Stimulated activated CD4-positive, alpha-beta T cell treated with anti-CD3 and anti-CD28 coated beads, Interleukin-2, amount 100 ng/mL, for 24 hours (primary cell): Measurements from ENCODE around the gene MN1.

Experiments
- DNase-seq, 2 donors: peaks; one replicate each; pipeline ENCODE4 v3.0.0-alpha.2; 2020

The MN1 gene

GRCh38 chr22:27801616-27802345, at the start of gene MN1:
TSS of gene MN1 (minus strand) at chr22:27801756. CDS start at chr22:27800543, 1,213 bp downstream.
- DNase-seq = peak; percentile 57 to 63

DNA sequence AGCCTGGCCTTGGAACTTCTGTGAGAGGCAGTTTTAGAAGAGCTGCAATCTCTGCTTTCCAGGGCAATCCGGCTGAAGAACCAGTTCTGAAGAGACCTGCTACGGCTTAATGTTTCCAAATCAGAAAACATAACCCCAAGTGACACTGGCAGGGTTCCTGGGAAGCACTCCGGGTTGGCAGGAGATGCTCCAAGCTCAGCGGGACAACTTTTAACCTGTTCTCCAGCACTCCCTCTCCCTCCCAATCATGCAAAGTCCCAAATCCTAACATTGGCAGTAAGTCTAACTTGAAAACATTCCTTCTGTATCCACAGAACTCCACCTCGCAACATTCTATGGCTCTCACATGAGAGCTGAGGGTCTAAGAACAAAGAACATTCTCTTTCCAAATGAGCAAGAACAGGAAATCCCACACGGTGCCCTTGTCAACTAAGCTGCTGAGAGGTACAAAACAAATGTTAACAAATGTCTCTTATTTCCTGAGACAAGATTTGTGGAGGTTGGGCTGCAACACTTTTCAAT, 48.5 kb upstream of the MN1 start:
- DNase-seq = no peak

GRCh38 chr22:27848005-27848404, 46.4 kb upstream of the MN1 start:
- no peak for DNase-seq

DNA sequence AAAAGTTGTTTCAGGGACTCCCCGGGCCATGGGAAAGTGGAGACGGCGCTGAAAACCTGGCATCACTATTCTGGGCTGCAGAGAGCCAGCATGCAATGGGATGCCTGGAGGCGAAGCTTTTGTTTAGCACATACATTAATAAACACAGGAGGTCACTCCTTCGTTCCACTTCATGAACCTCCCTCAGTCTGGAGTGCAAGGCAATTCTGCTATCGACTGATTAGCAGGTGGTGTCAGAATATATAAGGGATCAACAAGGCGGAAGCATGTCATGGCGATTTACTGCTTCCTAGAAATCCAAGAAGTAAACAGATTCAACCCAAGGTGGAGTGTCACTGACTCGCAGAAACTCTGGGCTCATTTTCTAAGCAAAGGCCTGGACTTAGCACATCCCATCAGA, 45.4 kb upstream of the MN1 start:
- no peak for DNase-seq

DNA sequence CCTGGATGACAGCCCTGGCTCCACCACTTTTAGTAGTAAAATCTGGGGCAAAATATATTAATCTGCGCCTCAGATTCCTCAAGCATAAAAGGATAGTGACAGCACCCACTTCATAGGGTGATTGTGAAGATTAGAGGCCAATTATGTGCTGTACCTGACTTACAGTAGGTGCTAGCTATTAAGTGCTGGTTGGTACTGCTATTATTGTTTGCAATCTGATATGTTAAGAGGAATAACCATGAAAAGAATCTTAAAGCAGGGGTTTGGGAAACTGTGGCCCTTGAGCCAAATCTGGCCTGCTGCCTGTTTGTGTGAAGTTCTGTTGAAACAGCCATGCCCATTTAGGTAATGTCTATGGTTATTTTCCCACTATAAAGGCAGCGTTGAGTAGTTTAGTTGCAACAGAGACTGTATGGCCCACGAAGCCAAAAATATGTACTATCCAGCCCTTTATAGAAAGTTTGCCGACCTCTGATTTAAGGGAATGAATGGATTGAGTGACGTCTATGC, 44.7 kb upstream of the MN1 start:
- no peak for DNase-seq

- no peak for DNase-seq
Measured at GRCh38 chr22:27845644-27846043, 44.1 kb upstream of the MN1 start.

- no peak for DNase-seq
Measured at GRCh38 chr22:27844656-27845591, 43.4 kb upstream of the MN1 start.

DNA sequence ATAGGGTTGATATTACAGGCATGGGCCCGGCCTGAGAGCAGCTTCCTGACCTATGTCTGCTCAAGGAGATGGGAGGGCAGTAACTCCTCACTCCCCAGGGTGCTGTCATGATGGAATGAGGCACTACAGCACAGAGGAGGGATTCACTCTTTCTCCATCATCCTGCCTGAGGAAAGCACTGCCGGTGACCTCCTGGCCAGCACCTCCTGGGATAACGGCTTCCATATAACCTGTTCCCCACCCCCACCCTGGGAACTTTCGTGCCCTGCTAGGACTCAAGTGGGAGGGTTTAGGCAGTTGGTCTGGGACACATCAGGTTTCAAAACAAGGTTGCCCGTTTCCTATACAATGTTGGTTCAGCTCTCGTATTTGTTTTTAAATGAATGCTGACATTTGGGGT, 42.7 kb upstream of the MN1 start:
- DNase-seq = no peak

- DNase-seq = no peak
Measured at GRCh38 chr22:27843441-27843840, 41.9 kb upstream of the MN1 start.

GRCh38 chr22:27842669-27843431, 41.3 kb upstream of the MN1 start:
- no peak for DNase-seq

- no peak for DNase-seq
Measured at GRCh38 chr22:27842201-27842600, 40.6 kb upstream of the MN1 start.

- no peak for DNase-seq
Measured at GRCh38 chr22:27840436-27840835, 38.9 kb upstream of the MN1 start.

GRCh38 chr22:27839057-27839660, 37.6 kb upstream of the MN1 start:
- no peak for DNase-seq

- no peak for DNase-seq
Measured at GRCh38 chr22:27836181-27836580, 34.6 kb upstream of the MN1 start.

GRCh38 chr22:27835446-27835845, 33.9 kb upstream of the MN1 start:
- no peak for DNase-seq

- no peak for DNase-seq
Measured at GRCh38 chr22:27834364-27835185, 33.0 kb upstream of the MN1 start.

- DNase-seq = no peak
Measured at GRCh38 chr22:27833803-27834202, 32.2 kb upstream of the MN1 start.

- no peak for DNase-seq
Measured at GRCh38 chr22:27832606-27833005, 31.1 kb upstream of the MN1 start.

- DNase-seq = no peak
Measured at GRCh38 chr22:27829620-27830019, 28.1 kb upstream of the MN1 start.

DNA sequence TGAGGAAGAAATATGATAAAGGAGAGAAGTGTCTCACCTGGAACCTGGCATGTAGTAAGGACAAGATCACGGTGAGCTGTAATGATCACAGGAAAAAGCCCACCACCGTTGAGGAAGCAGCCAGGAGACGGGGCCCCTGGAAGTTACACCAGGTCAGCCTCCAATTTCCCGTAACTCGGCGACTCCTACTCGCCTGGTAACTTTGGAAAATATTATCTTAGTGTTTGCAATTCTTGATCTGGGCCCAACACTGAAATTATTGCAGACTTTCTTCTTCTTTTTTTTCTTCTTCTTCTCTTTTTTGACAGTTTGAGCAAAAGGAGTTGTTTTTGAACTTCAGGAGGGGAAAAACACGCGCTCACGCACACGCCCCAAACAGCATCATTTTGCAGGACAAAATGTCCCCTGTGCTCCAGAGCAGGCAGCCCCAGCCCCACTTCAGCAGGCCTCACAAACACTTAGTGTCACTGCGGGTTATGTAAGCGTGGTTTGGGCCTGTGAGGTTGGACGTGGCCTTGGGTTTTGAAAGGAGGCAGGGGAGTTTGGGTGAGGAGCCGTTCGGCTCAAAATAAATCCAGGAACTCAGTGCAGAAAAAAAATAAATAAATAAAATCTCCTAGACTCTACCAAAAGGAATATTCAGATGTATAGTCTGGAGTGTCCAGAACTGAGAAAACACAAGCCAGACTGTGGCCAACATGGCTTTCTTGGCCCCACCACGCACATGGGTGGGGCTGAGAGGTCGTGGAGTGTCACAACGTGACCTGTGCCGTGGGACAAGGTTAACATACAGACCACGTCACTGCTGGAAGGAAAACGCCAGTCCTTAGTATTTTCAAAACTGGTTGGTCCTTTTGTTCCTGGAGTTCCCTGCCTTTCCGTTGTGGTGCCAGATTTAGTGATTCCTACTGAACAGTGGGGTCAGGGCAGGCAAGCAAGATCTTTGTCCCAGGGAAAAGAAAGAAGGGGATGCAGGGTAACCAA, 26.3 kb upstream of the MN1 start:
- no peak for DNase-seq
